HEK293T (cell line): Measurements from ENCODE around the gene TMC8.

ENCODE experiments used
- ARNT ChIP-seq: fragments of 450-650 bp; IDR thresholded peaks from 2 replicates; pipeline ENCODE4 v1.6.1; 2017; ENCODE audit warnings: mild to moderate bottlenecking
- BHLHE40 ChIP-seq: fragments of 450-650 bp; IDR thresholded peaks from 2 replicates; pipeline ENCODE4 v1.6.1; 2016; ENCODE audit warnings: mild to moderate bottlenecking, moderate library complexity, borderline replicate concordance
- ELF4 ChIP-seq: fragments of 450-650 bp; IDR thresholded peaks from 2 replicates; pipeline ENCODE4 v1.6.1; 2017; ENCODE audit warnings: antibody characterized with exemption
- FOXA1 ChIP-seq: fragments of 450-650 bp; IDR thresholded peaks from 2 replicates; pipeline ENCODE4 v1.6.1; 2016; ENCODE audit warnings: mild to moderate bottlenecking
- FOXK2 ChIP-seq: fragments of 450-650 bp; IDR thresholded peaks from 2 replicates; pipeline ENCODE4 v1.6.1; 2016; ENCODE audit warnings: mild to moderate bottlenecking
- FOXM1 ChIP-seq: fragments of 450-650 bp; IDR thresholded peaks from 2 replicates; pipeline ENCODE4 v1.6.1; 2017; ENCODE audit warnings: mild to moderate bottlenecking, borderline replicate concordance
- HDGF ChIP-seq: fragments of 450-650 bp; IDR thresholded peaks from 2 replicates; pipeline ENCODE4 v1.6.1; 2017; ENCODE audit warnings: antibody characterized with exemption, borderline replicate concordance
- LEF1 ChIP-seq: fragments of 450-650 bp; IDR thresholded peaks from 2 replicates; pipeline ENCODE4 v1.6.1; 2017; ENCODE audit warnings: mild to moderate bottlenecking, borderline replicate concordance
- NFRKB ChIP-seq: fragments of 450-650 bp; IDR thresholded peaks from 2 replicates; pipeline ENCODE4 v1.6.1; 2016; ENCODE audit warnings: mild to moderate bottlenecking, moderate library complexity
- SP1 ChIP-seq: fragments of 450-650 bp; IDR thresholded peaks from 2 replicates; pipeline ENCODE4 v1.6.1; 2017
- SUZ12 ChIP-seq: fragments of 450-650 bp; IDR thresholded peaks from 2 replicates; pipeline ENCODE4 v1.6.1; 2016; ENCODE audit warnings: mild to moderate bottlenecking
- TARDBP ChIP-seq: fragments of 450-650 bp; IDR thresholded peaks from 2 replicates; pipeline ENCODE4 v1.6.1; 2016
- ZNF384 ChIP-seq: fragments of 450-650 bp; IDR thresholded peaks from 2 replicates; pipeline ENCODE4 v1.6.1; 2016
- TF ChIP-seq, protein P1 (sequence below): fragments of 450-650 bp; IDR thresholded peaks from 2 replicates; pipeline ENCODE4 v1.6.1; 2016

DNA sequence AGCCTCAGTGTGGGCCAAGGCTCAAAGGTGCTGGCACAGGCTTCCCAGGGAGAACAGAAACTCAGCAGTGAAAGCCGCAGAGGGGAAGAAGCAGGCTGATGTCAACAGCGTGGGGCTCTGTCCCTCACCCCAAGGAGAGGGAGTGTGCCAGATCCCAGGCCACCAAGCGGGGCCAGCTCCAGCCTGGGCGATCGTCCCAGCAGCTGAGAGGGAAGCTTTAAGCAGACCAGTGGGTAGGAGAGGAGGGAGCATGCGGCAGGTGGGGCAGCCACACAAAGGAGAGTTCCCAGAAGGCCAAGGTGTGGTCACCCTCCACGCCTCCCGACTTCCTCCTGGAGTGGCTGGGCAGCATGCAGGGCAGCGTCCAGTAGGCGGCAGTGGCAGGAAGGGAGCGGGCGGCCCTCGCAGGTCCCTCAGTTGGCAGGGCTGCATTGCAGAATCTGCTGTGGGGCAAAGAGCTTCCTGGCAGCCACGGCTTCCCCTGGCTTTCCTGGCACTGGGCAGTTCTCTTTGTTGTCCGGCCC lies 43.8 kb downstream of the TMC8 start:
- TF ChIP-seq HDGF (no peak), ELF4 (no peak), FOXM1 (no peak), SP1 (no peak), LEF1 (no peak), TARDBP (no peak), FOXK2 (no peak), SUZ12 (no peak), NFRKB (no peak), FOXA1 (no peak), BHLHE40 (no peak), ZNF384 (no peak), ARNT (no peak)
- TF ChIP-seq, protein P1, sequence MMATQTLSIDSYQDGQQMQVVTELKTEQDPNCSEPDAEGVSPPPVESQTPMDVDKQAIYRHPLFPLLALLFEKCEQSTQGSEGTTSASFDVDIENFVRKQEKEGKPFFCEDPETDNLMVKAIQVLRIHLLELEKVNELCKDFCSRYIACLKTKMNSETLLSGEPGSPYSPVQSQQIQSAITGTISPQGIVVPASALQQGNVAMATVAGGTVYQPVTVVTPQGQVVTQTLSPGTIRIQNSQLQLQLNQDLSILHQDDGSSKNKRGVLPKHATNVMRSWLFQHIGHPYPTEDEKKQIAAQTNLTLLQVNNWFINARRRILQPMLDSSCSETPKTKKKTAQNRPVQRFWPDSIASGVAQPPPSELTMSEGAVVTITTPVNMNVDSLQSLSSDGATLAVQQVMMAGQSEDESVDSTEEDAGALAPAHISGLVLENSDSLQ: no peak
